LNCaP clone FGC (cell line): Measurements from ENCODE around the gene MPC1.
"Not testable (repeated sequence)": the region's sequence is repeated elsewhere in the genome, so short reads cannot be mapped to it uniquely, and the experiment has no call there.

ENCODE experiments used
- DNase-seq: peaks from one replicate; pipeline ENCODE4 v3.0.0-alpha.2; 2011; ENCODE audit warnings: low read depth
- H3K4me3 ChIP-seq: 2 replicates; pipeline ENCODE4 v1.5.1; 2011; ENCODE audit warnings: mild to moderate bottlenecking, low read depth, low read length, control low read depth
- TF ChIP-seq, protein P1 (sequence below): IDR thresholded peaks from 2 replicates; pipeline ENCODE4 v1.5.1; 2012; ENCODE audit warnings: mild to moderate bottlenecking; ENCODE audit not compliant: control insufficient read depth, insufficient read depth; ENCODE audit errors: extremely low read depth

Gene MPC1

DNA sequence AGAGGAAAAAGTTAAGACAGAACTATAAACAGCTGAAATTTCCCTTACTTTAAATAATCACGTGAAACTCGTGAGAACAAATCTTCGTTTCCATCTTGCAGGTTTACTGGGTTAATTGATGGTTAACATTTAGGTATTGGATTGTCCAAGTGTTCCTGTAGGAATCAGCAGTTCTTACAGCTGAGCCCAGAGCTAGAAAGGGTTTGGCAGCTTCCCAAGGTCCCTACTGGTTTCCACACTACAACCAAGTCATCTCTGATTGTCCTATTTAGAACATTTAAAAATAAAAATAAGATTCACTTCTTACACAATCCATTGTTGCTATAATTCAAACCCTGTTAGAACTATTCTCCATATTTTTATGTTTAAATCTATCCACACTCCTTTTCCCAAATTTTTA lies 15.8 kb downstream of the MPC1 start:
- no peak for DNase-seq
- TF ChIP-seq, protein P1, sequence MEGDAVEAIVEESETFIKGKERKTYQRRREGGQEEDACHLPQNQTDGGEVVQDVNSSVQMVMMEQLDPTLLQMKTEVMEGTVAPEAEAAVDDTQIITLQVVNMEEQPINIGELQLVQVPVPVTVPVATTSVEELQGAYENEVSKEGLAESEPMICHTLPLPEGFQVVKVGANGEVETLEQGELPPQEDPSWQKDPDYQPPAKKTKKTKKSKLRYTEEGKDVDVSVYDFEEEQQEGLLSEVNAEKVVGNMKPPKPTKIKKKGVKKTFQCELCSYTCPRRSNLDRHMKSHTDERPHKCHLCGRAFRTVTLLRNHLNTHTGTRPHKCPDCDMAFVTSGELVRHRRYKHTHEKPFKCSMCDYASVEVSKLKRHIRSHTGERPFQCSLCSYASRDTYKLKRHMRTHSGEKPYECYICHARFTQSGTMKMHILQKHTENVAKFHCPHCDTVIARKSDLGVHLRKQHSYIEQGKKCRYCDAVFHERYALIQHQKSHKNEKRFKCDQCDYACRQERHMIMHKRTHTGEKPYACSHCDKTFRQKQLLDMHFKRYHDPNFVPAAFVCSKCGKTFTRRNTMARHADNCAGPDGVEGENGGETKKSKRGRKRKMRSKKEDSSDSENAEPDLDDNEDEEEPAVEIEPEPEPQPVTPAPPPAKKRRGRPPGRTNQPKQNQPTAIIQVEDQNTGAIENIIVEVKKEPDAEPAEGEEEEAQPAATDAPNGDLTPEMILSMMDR, result no peak
- H3K4me3 ChIP-seq, result no peak overlapping the region

DNA sequence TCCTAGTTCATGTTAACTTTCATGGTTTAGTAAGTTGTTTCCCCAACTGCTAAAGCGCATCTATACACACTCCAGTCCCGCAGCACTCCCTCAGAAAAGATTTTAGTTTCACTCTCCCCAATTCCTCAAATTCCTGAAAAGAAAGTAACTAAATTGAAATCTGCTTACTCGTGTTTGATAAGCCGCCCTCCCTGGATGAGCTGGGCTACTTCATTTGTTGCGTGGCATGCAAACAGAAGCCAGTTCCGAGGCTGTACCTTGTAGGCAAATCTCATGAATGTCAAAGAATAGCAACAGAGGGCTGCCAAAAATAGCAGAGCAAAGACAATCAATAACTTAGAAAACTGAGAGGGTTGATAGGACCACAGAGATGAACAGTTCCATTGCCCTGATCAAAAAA lies 16.9 kb downstream of the MPC1 start:
- TF ChIP-seq, protein P1, result no peak
- H3K4me3 ChIP-seq, result no peak overlapping the region
- DNase-seq, result no peak

DNA sequence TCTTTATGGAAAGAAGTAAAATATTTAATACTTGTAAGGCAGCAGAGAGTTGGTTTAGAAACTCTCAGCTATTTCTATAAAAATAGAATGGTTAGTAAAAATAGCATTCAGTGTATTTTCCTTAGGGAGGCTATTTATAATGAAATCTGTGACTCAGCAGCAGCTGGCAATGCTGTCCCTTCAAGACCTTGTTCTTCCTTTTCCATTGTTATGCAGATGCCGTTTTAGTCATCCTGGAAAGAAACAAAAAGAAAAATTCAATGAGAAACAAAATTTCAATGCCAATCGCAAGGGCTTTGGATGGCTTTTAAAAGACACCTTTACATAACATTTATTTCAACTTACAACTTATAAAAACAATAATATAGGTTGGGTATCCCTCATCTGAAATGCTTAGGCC lies 17.5 kb downstream of the MPC1 start:
- no peak overlapping the region for H3K4me3 ChIP-seq
- TF ChIP-seq, protein P1, result no peak
- no peak for DNase-seq

DNA sequence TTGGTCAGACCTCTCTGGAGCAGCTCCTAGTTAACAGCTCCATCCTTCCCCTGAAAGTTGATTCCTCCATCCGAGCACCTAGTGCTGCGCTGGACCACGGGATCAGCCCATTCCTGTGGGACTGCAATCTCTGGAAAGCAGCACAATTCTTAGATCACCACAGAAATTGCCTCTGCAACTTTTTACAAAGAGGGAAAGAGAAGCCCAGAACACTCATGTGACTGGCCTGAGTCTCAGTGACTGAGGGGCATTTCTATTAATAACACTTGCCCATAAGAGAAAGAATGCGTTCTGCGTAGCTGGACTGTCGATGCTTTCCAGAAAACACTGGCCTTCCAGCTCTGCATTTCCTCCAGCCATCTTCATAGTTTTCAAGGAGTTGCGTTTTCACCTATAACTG lies 18.3 kb downstream of the MPC1 start:
- H3K4me3 ChIP-seq, result no peak overlapping the region
- TF ChIP-seq, protein P1, result no peak
- no peak for DNase-seq

DNA sequence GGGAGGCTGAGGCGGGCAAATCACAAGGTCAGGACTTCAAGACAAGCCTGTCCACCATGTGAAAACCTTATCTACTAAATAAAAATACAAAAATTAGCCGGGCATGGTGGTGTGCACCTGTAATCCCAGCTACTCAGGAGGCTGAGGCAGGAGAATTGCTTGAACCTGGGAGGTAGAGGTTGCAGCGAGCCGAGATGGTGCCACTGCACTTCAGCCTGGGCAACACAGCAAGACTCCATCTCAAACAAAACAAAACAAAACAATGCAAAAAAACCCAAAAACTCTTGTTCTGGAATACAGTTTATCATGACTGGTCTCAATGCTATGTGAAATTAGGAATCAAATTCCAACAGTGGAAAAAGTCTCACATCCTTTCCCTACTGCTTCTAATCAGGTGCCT lies 20.3 kb downstream of the MPC1 start:
- H3K4me3 ChIP-seq, DNase-seq: not testable (repeated sequence)

DNA sequence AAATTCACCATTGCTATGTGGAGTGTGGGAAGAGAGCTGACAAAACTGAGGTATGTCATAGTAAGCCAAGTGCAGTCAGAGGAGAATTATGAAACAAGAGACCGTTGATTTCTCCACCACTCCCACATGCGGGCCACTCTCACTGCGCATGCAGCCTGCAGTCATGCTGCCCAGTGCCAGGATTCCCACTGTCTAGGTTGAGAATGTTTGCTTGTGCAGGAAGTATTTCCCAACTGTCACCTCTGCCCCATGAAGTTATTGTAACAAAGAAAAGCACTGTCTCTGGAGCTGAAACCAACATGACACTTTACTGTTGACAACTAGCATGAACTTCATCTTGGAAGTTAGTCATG lies 21.7 kb downstream of the MPC1 start:
- H3K4me3 ChIP-seq, result no peak overlapping the region
- no peak for DNase-seq
- TF ChIP-seq, protein P1, result no peak

DNA sequence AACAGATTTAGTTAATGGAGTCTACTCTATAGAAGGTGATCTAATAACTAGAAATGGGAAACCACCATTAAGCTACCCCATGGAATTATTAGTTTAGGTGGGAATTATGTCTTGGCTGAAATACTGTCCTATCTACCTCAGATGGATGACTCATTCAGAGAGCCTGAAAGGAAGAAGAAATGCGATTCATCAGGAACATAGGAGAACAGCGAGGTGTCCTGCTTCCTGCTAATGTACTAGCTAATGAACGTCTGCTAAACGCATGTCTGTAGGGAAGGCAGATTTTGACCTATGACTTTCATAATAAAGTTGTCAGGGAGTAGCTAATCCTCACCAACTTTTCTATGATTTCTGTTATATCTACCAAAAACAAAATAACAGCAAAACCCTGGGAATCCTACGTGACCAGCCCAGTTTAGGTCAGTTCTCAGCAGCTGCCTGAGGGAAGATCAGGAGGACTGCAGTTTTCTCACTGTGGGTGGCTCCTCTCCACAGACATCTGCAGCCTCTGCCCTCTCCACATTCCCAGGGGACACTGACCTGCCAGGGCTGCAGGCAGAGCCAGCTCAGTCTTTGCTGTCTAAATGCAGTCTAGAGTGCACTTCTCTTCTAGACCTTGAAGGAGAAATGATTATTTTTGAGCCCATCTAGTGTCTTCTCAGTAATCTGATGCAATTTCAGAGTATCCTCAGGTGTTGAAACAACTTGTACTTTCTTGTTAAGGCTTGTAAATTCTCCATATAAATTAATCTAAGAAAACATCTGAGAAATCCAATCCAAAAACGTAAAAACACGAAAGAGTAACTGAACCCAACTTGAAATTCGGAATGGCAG lies 22.3 kb downstream of the MPC1 start:
- TF ChIP-seq, protein P1, result no peak
- H3K4me3 ChIP-seq, result no peak overlapping the region
- DNase-seq, result no peak

DNA sequence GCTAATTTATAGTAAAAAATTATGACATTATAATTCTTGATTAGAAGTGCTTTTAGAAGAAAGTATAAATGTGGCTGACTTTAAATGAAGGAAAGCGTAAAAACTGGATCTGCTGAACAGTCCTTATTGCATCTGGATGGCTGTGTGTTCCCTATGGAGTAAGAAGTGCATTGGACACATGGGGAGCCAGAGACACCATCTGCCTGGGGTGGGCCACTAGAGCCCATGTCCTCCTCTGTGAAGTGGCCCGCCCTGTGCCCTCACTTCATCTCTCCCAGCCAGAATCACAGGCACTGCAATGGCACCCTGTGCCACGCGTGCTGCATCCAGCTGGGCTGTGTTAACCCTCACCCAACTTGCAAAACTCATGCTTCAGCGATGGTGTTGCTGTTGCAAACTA lies 27.2 kb downstream of the MPC1 start:
- DNase-seq, result no peak
- TF ChIP-seq, protein P1, result no peak
- H3K4me3 ChIP-seq, result no peak overlapping the region
